Measurements from ENCODE around the gene FAM170B.

FAM170B gene

GRCh38 chr10:49133706-49134248 lies at the start of gene FAM170B:
FAM170B (minus strand) TSS chr10:49134021; CDS start chr10:49133918, 103 bp downstream.
- no peak for DNase-seq

- DNase-seq: no peak
These were observed 49.0 kb upstream of the FAM170B start for GRCh38 chr10:49182776-49183175.

DNA sequence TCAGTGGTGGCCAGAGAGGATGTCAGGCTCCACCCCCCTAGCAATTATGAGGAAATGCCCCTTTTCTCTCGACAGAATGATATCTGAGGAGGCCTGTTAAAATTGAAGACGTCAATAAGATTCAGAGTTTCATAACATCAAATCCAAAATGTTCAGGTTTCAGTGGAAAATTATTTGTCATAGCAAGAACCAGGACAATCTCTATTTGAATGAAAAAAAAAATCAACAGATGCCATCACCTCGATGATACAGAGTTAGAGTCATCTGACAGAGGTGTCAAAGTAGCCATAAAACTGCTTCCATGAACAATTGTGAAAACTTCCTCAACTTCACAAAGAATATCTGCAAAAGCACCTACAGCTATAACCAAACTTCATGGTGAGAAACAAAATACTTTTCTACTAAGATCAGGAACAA lies 46.6 kb upstream of the FAM170B start:
- DNase-seq: no peak

- no peak for DNase-seq
These were observed 46.0 kb upstream of the FAM170B start for GRCh38 chr10:49179699-49180443.

DNA sequence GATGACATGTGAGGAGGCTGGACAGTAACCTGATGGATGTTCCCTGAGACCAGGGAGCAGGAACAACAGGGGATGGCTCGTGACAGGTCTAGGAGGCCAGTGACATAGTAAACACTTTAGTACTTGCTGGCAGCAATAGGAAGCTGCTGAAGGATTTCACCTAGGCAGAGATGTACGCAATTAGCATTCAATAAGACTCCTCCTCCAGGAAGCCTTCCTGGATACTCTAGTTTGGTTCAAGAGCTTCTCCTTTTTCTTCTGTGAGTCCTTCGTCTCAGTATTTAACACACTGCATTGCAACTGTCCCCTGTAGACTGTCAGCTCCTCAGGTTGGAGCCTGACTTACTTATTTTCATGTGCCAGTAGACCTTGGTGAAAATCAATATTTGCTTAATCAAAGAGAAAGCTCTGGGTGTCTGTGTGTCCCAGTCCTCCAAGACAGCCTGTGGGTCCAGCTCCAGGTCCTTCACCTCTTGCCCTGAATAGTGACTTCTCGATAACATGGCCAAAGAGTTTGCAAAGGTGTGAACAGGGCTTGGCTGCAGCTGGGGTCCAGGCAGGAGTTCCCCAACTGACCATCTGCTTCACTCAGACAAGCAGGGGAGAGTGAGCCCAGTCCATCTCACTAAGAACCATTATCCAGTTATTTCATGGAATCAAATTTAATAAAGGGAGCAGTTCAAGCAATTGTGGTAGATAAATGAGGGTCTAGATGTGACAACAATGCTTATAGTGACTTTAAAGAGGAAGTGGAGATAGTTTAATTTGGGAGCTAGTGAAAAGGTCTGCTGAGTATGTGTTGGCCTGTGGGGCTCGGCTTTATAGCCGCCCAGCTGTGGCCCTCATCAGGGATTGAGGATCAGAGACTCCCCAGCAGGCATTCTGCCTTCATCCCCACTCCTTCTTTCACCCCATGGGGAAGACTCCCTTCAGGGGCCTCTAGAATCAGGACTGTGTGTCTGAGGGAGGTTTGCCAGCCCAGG lies 45.0 kb upstream of the FAM170B start:
- no peak for DNase-seq

GRCh38 chr10:49177391-49178355 lies 43.9 kb upstream of the FAM170B start:
- no peak for DNase-seq

DNA sequence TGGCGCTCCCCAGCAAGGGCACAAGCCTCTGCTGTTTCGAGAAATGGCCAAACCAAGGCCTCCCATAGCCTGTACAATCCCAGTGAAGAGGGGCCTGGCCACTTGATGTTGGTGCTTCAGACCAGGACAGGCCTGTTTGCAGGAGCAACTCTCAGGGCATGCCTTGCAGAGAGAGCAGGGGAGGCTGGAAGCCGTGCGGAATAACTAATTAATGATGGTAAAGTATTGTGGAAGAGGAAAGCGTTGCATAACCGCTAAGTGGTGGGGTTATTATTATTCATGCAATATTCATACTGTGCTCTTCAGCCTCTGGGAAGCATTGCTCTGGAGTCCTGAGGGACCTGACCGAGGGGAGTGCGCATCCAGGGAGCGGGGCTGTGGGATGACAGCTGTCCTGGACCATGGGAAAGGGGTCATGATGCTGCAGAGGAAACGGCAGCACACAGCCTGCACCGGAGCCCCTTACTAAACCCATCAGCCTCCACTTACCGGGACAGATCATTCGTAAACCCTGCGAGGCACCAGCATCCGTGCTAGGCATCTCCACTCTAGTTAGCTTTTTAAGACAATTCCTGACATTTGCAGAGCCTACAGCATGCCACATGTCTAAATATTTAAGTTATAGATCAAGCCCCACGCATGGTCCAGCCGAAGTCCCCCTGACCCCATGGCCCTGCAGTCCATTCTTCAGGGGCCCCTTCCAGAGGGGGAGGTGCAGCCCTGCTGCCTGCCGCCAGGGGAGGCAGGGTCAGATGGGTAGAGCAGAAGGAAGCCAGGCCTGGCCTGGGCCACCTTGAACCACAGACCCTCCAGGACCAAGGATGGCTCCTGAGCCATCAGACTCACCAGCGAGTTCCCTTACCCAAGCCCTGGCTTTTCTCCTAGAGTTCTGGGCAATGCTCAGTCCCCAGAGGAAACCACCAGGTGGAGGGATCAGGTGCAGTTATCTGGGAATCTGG lies 42.8 kb upstream of the FAM170B start:
- no peak for DNase-seq

DNA sequence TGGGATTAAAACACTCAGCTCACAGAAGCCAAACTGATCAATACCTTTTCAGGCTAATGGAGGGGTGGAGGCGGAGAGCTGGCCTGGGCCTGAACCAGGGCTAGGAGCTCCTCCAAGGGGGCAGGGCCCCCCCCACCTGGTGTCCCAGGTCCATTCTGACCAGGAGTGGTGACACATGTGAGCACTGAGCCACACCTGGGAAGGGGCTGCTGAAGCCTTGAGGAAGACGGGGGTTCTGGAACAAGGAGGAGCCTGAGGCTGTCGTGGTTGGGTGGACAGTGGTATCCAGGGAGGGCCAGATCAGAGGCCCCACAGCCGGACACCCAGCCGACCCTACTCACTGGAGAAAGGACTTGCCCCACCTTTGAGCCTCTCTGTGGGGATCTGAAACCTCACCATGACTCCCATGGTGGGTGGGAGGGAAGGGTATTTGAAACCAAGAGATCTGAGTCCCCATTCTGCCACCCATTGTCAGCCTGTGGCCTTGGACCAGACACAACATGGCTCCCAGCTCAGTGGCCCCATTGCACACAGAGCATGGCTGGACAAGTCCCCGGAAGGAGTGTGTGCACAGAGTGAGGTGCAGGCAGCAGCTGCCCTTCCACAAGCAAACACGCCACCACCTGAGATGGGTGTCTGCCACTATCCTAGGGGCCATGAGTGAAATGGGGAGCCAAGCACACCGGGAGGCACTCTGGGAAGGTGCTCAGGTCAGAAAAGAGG lies 41.9 kb upstream of the FAM170B start:
- DNase-seq: no peak

GRCh38 chr10:49174926-49175500 lies 41.2 kb upstream of the FAM170B start:
- DNase-seq: no peak

- no peak for DNase-seq
These were observed 40.6 kb upstream of the FAM170B start for GRCh38 chr10:49174261-49174925.

DNA sequence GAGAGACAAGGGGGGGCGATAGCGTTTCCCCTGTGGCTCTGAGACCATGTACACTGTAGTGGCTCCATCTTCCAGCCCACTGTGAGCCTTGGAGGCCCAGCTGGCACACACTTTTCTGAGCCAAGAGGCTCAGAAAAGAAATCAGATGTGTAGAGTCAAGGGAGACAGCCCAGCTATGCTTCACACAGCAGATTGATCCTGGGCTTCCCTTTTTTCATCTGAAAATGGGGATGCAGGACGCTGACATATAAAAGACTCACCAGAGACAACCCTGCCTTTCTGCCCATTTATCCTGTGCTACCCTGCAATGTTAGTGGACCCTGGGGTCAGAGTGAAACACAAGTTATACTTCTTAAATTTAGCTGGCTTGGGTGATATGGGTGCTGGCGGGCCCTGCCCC lies 40.0 kb upstream of the FAM170B start:
- DNase-seq: no peak

- no peak for DNase-seq
These were observed 39.5 kb upstream of the FAM170B start for GRCh38 chr10:49173201-49173772.

DNA sequence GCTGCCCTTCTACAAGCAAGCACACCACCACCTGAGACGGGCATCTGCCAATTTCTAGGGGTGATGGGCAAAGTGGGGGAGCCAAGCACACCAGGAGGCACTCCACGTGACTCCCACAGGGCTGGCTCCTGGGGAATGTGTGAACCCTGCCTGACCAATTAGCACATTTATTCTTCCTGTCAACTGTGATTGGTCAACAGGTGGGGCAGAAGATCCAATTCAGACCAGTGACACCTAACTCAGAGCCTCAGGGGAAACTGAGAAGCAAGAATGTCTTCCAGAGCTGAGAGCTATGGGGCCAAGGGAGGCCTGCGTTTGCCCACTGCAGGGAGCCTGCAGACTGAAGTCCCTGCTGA lies 38.9 kb upstream of the FAM170B start:
- DNase-seq: no peak

- no peak for DNase-seq
These were observed 38.4 kb upstream of the FAM170B start for GRCh38 chr10:49172061-49172776.

GRCh38 chr10:49171326-49172060 lies 37.7 kb upstream of the FAM170B start:
- no peak for DNase-seq

- no peak for DNase-seq
These were observed 37.0 kb upstream of the FAM170B start for GRCh38 chr10:49170632-49171325.

GRCh38 chr10:49169776-49170175 lies 36.0 kb upstream of the FAM170B start:
- no peak for DNase-seq

All from NCI-H187 (cell line).